Stomach (tissue), 9 donors: ENCODE results near the gene LTA. TPM values are rescaled to one million over a fixed set of nuclear protein-coding genes. Genes with fewer than 3 reads are reported as not detected.

ENCODE experiments used
- DNase-seq, 2 donors: peaks; one replicate each; pipeline versions ENCODE4 v3.0.0 to v3.0.0-alpha.2; 2013 to 2019
- H3K27ac ChIP-seq, 5 donors: fragments of 200-600 bp in 4 of 5; sonication (generic) in 4 of 5; one replicate each; pipeline ENCODE4 v1.5.1; 2013 to 2019; ENCODE audit warnings: mild to moderate bottlenecking in 1 of 5, moderate library complexity in 1 of 5
- H3K27me3 ChIP-seq, 3 donors: fragments of 200-600 bp; sonication (generic); one replicate each; pipeline ENCODE4 v1.5.1; 2017 to 2019; ENCODE audit warnings: mixed run types in 1 of 3
- H3K36me3 ChIP-seq, 4 donors: fragments of 200-600 bp; sonication (generic); 1 replicate in 3 of 4; 2 replicates in 1 of 4; pipeline ENCODE4 v1.5.1; 2016 to 2019
- H3K4me1 ChIP-seq, 4 donors: fragments of 200-600 bp; sonication (generic); one replicate each; pipeline ENCODE4 v1.5.1; 2016 to 2019
- H3K4me3 ChIP-seq, 4 donors: fragments of 200-600 bp; sonication (generic) in 3 of 4; one replicate each; pipeline ENCODE4 v1.5.1; 2016 to 2019; ENCODE audit warnings: mild to moderate bottlenecking in 1 of 4
- H3K9me3 ChIP-seq, 4 donors: fragments of 200-600 bp; sonication (generic); one replicate each; pipeline ENCODE4 v1.5.1; 2016 to 2019
- CTCF ChIP-seq, 7 experiments: fragments of 450-650 bp in 4 of 7; fragments of 200-600 bp in 3 of 7; sonication (generic) in 3 of 7; IDR thresholded peaks; one replicate each; pipeline ENCODE4 v1.5.1; 2016 to 2019; ENCODE audit warnings: antibody characterized with exemption in 7 of 7, control low read depth in 2 of 7, mild to moderate bottlenecking in 1 of 7
- EP300 ChIP-seq: sonication (generic); formaldehyde crosslinking; IDR thresholded peaks from one replicate; pipeline ENCODE4 v1.6.1; 2017; ENCODE audit warnings: antibody characterized with exemption
- POLR2A ChIP-seq, 4 donors: fragments of 450-650 bp; IDR thresholded peaks; one replicate each; pipeline ENCODE4 v1.6.1; 2016; ENCODE audit warnings: antibody characterized with exemption in 4 of 4, control low read depth in 2 of 4, mild to moderate bottlenecking in 1 of 4, moderate library complexity in 1 of 4
- POLR2AphosphoS5 ChIP-seq, 3 donors: sonication (generic); formaldehyde crosslinking; IDR thresholded peaks; one replicate each; pipeline ENCODE4 v1.6.1; 2016; ENCODE audit warnings: antibody characterized with exemption in 3 of 3
- WGBS, 5 donors: extraction: QIAGEN DNeasy Blood & Tissue Kit in 3 of 5; methylation state at CpG; one replicate each; pipeline versions ENCODE4 v1.1.5 to v1.1.7; 2013 to 2018; 5-methylcytosine and 5-hydroxymethylcytosine counted together
- intact Hi-C: fragments of 100-400 bp; cut with DNase I; formaldehyde crosslinking; loops from one replicate; pipeline ENCODE4 v1.15.1; 2023; ENCODE audit warnings: low total_unique reads
- polyA plus RNA-seq, 3 donors: library from polyadenylated mRNA; stranded (reverse); fragments of 200-250 nt; gene quantifications; one replicate each; pipeline ENCODE4 v1.2.3, GENCODE V29; 2013
- total RNA-seq, 5 donors: library from RNA; depleted of rRNA; stranded (reverse); fragments of >200 nt; gene quantifications; one replicate each; pipeline versions ENCODE4 v1.1.0 to v1.2.3, GENCODE V29; 2014 to 2016
- donor health status: healthy with polysubstance abuse.
- donor health status: Bipolar disorder and iron deficiency.
- donor health status: healthy.

LTA gene
- total and polyA plus RNA-seq, 8 donors, result 0.18 TPM; not detected in 7

GRCh38 chr6:31559958-31560696 is 12.0 kb upstream of the LTA start:
- no peak overlapping the region for H3K4me3 ChIP-seq
- no peaks in the 10 kb centered on the region for H3K27me3 ChIP-seq
- peaks cover 4 to 63% (median 28%) of the 10 kb centered on the region in 4 donors for H3K4me1 ChIP-seq
- H3K27ac ChIP-seq, result peak overlapping the region in 4 of 5 donors; percentile 54 to 82 (median 70)
- peaks cover 24 to 57% (median 50%) of the 10 kb centered on the region in 4 donors for H3K36me3 ChIP-seq
- intact Hi-C loops, result no loop called here
- 34 to 75% (median 72%) methylated on average over 7 of the region's 7 CpGs for WGBS, 5 donors
- TF ChIP-seq POLR2A (IDR thresholded peaks at IDR 0.05) (no peak), EP300 (no peak), POLR2AphosphoS5 (IDR thresholded peaks at IDR 0.05) (peak in 2 of 3 donors; percentile 14 to 26), CTCF (IDR thresholded peaks at IDR 0.05) (no peak)
- DNase-seq, result peak in 1 of 2 donors; percentile 62
- no peaks in the 10 kb centered on the region for H3K9me3 ChIP-seq

GRCh38 chr6:31560697-31561058 is 11.4 kb upstream of the LTA start:
- Histone ChIP-seq H3K27ac (peak overlapping the region in 3 of 5 donors; percentile 64 to 82 (median 75)), H3K36me3 (peaks cover 24 to 55% (median 49%) of the 10 kb centered on the region in 4 donors), H3K4me1 (peaks cover 4 to 63% (median 28%) of the 10 kb centered on the region in 4 donors), H3K9me3 (no peaks in the 10 kb centered on the region), H3K27me3 (peaks cover 0 to 2% (median 0%) of the 10 kb centered on the region in 3 donors), H3K4me3 (no peak overlapping the region)
- DNase-seq, result no peak
- TF ChIP-seq EP300 (no peak), POLR2AphosphoS5 (IDR thresholded peaks at IDR 0.05) (no peak), CTCF (IDR thresholded peaks at IDR 0.05) (no peak), POLR2A (IDR thresholded peaks at IDR 0.05) (no peak)
- intact Hi-C loops, result no loop called here

- Histone ChIP-seq H3K4me3 (no peak overlapping the region), H3K9me3 (no peaks in the 10 kb centered on the region), H3K27ac (no peak overlapping the region), H3K4me1 (peaks cover 0 to 9% (median 2%) of the 10 kb centered on the region in 4 donors), H3K27me3 (peaks cover 0 to 29% (median 0%) of the 10 kb centered on the region in 3 donors), H3K36me3 (no peaks in the 10 kb centered on the region)
- no peak for TF ChIP-seq EP300
- 33 to 46% (median 37%) methylated on average over 8 to 9 of the region's 9 CpGs for WGBS, 5 donors
- intact Hi-C loops, result no loop called here
- DNase-seq, result no peak
Observed at GRCh38 chr6:31567531-31568370, 4.3 kb upstream of the LTA start.

- Histone ChIP-seq H3K27me3 (peaks cover 0 to 34% (median 0%) of the 10 kb centered on the region in 3 donors), H3K27ac (no peak overlapping the region), H3K4me3 (no peak overlapping the region), H3K9me3 (no peaks in the 10 kb centered on the region), H3K4me1 (peaks cover 0 to 5% (median under 1%) of the 10 kb centered on the region in 4 donors), H3K36me3 (no peaks in the 10 kb centered on the region)
- DNase-seq, result peak in 1 of 2 donors; percentile 62
- 55 to 69% (median 62%) methylated on average over 3 of the region's 3 CpGs for WGBS, 5 donors
- intact Hi-C loops, result no loop called here
- no peak for TF ChIP-seq EP300
Observed at GRCh38 chr6:31568537-31568961, 3.5 kb upstream of the LTA start.

GRCh38 chr6:31569861-31570536 is 2.1 kb upstream of the LTA start:
- H3K4me1 ChIP-seq, result peaks cover 0 to 5% (median 1%) of the 10 kb centered on the region in 4 donors
- intact Hi-C loops, result no loop called here
- H3K36me3 ChIP-seq, result no peaks in the 10 kb centered on the region
- TF ChIP-seq POLR2AphosphoS5 (IDR thresholded peaks at IDR 0.05) (no peak), CTCF (IDR thresholded peaks at IDR 0.05) (no peak)
- 71 to 90% (median 83%) methylated on average over 1 of the region's 1 CpG for WGBS, 5 donors
- no peaks in the 10 kb centered on the region for H3K9me3 ChIP-seq
- DNase-seq, result no peak
- no peak overlapping the region for H3K4me3 ChIP-seq
- peaks cover 0 to 34% (median 0%) of the 10 kb centered on the region in 3 donors for H3K27me3 ChIP-seq
- H3K27ac ChIP-seq, result no peak overlapping the region
